Nephron progenitor cell (in vitro differentiated cells): Measurements from ENCODE around the gene SAMM50.

Source experiments
- DNase-seq: peaks from one replicate; pipeline ENCODE4 v3.0.0; 2021
- H3K27ac Mint-ChIP-seq: 2 replicates; pipeline ENCODE4 v1.8.0; 2021; ENCODE audit warnings: mild to moderate bottlenecking, moderate library complexity, mixed read lengths
- H3K27me3 Mint-ChIP-seq: 2 replicates; pipeline ENCODE4 v1.8.0; 2021; ENCODE audit warnings: mild to moderate bottlenecking, low read depth, mixed read lengths; ENCODE audit not compliant: poor library complexity
- H3K36me3 Mint-ChIP-seq: 2 replicates; pipeline ENCODE4 v1.8.0; 2021; ENCODE audit warnings: low read depth, mixed read lengths
- H3K4me1 Mint-ChIP-seq: 2 replicates; pipeline ENCODE4 v1.8.0; 2021; ENCODE audit warnings: mixed read lengths
- H3K4me3 Mint-ChIP-seq: 2 replicates; pipeline ENCODE4 v1.8.0; 2021; ENCODE audit warnings: mild to moderate bottlenecking, moderate library complexity, mixed read lengths
- H3K9me3 Mint-ChIP-seq: 2 replicates; pipeline ENCODE4 v1.8.0; 2021; ENCODE audit warnings: mild to moderate bottlenecking, moderate library complexity, mixed read lengths
- CTCF ChIP-seq: fragments of 200-600 bp; sonication (generic); IDR thresholded peaks from 2 replicates; pipeline ENCODE4 v1.5.0; 2021; ENCODE audit warnings: antibody characterized with exemption

The SAMM50 gene

GRCh38 chr22:43946384-43946667, 8.9 kb upstream of the SAMM50 start:
- no peaks in the 10 kb centered on the region for H3K27me3 Mint-ChIP-seq
- no peak overlapping the region for H3K27ac Mint-ChIP-seq
- H3K9me3 Mint-ChIP-seq: peaks cover 11% of the 10 kb centered on the region
- peaks cover 14% of the 10 kb centered on the region for H3K4me1 Mint-ChIP-seq
- no peak overlapping the region for H3K4me3 Mint-ChIP-seq
- TF ChIP-seq CTCF: no peak
- H3K36me3 Mint-ChIP-seq: peaks cover 44% of the 10 kb centered on the region
- DNase-seq: no peak

GRCh38 chr22:43948836-43949406, 6.3 kb upstream of the SAMM50 start:
- no peak for TF ChIP-seq CTCF
- DNase-seq: no peak
- Mint-ChIP-seq H3K36me3 (peaks cover 18% of the 10 kb centered on the region), H3K4me3 (no peak overlapping the region), H3K27me3 (peaks cover 2% of the 10 kb centered on the region), H3K27ac (no peak overlapping the region), H3K4me1 (peaks cover 17% of the 10 kb centered on the region), H3K9me3 (no peaks in the 10 kb centered on the region)

GRCh38 chr22:43951391-43951790, 3.9 kb upstream of the SAMM50 start:
- DNase-seq: no peak
- no peak for TF ChIP-seq CTCF
- peaks cover 4% of the 10 kb centered on the region for H3K27me3 Mint-ChIP-seq
- H3K27ac Mint-ChIP-seq: peak overlapping the region; percentile 74
- no peak overlapping the region for H3K4me3 Mint-ChIP-seq
- peaks cover 9% of the 10 kb centered on the region for H3K36me3 Mint-ChIP-seq
- H3K9me3 Mint-ChIP-seq: no peaks in the 10 kb centered on the region
- peaks cover 31% of the 10 kb centered on the region for H3K4me1 Mint-ChIP-seq

GRCh38 chr22:43951966-43952365, 3.3 kb upstream of the SAMM50 start:
- H3K9me3 Mint-ChIP-seq: no peaks in the 10 kb centered on the region
- no peak overlapping the region for H3K27ac Mint-ChIP-seq
- no peak for TF ChIP-seq CTCF
- no peak overlapping the region for H3K4me3 Mint-ChIP-seq
- no peak for DNase-seq
- peaks cover 32% of the 10 kb centered on the region for H3K4me1 Mint-ChIP-seq
- H3K27me3 Mint-ChIP-seq: peaks cover 4% of the 10 kb centered on the region
- H3K36me3 Mint-ChIP-seq: peaks cover 8% of the 10 kb centered on the region

- peaks cover 34% of the 10 kb centered on the region for H3K4me1 Mint-ChIP-seq
- H3K27ac Mint-ChIP-seq: peak overlapping the region; percentile 38
- H3K27me3 Mint-ChIP-seq: peaks cover 4% of the 10 kb centered on the region
- TF ChIP-seq CTCF: no peak
- peaks cover 9% of the 10 kb centered on the region for H3K36me3 Mint-ChIP-seq
- DNase-seq: no peak
- no peaks in the 10 kb centered on the region for H3K9me3 Mint-ChIP-seq
- H3K4me3 Mint-ChIP-seq: peak overlapping the region; percentile 94
These were observed 1.1 kb upstream of the SAMM50 start for GRCh38 chr22:43953988-43954785.
